SK-N-SH treated with all-trans-retinoic acid at 6 μM for 48 hours (cell line): ENCODE data around the gene COL16A1.

Source experiments
- OSR1 ChIP-seq: fragments of 250-450 bp; sonication (Bioruptor Pico); IDR thresholded peaks from 2 replicates; pipeline ENCODE4 v1.8.0; 2022; ENCODE audit warnings: moderate library complexity, mild to moderate bottlenecking, inconsistent platforms
- SNAI2 ChIP-seq: fragments of 250-450 bp; sonication (Bioruptor Pico); IDR thresholded peaks from 2 replicates; pipeline ENCODE4 v1.5.0; 2020; ENCODE audit warnings: mild to moderate bottlenecking, moderate library complexity
- TF ChIP-seq, protein P1 (sequence below): fragments of 250-450 bp; sonication (Bioruptor Pico); IDR thresholded peaks from 2 replicates; pipeline ENCODE4 v1.5.0; 2020; ENCODE audit warnings: mild to moderate bottlenecking, moderate library complexity

DNA sequence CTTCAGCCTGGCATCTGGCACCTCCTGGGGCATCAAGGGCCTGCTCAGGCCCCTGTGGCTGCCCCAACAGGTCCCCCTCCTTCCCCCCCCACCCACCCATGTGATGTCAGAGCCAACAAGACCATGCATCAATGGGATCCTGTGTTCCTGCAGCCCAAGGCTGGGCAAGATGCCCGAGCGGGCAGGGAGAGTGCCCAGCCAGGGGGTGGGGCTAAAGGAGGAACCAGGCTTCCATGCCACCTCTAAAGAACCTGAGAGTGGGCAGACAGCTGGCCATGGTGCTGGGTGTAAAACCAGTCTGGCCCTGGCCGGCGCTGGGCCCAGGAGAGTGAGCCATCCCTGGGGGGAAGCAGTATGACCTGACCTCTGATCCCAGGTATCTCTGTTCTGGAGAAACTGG, 7.6 kb downstream of the COL16A1 start:
- TF ChIP-seq SNAI2 (CRISPR knock-in tag), result no peak
- TF ChIP-seq, protein P1, sequence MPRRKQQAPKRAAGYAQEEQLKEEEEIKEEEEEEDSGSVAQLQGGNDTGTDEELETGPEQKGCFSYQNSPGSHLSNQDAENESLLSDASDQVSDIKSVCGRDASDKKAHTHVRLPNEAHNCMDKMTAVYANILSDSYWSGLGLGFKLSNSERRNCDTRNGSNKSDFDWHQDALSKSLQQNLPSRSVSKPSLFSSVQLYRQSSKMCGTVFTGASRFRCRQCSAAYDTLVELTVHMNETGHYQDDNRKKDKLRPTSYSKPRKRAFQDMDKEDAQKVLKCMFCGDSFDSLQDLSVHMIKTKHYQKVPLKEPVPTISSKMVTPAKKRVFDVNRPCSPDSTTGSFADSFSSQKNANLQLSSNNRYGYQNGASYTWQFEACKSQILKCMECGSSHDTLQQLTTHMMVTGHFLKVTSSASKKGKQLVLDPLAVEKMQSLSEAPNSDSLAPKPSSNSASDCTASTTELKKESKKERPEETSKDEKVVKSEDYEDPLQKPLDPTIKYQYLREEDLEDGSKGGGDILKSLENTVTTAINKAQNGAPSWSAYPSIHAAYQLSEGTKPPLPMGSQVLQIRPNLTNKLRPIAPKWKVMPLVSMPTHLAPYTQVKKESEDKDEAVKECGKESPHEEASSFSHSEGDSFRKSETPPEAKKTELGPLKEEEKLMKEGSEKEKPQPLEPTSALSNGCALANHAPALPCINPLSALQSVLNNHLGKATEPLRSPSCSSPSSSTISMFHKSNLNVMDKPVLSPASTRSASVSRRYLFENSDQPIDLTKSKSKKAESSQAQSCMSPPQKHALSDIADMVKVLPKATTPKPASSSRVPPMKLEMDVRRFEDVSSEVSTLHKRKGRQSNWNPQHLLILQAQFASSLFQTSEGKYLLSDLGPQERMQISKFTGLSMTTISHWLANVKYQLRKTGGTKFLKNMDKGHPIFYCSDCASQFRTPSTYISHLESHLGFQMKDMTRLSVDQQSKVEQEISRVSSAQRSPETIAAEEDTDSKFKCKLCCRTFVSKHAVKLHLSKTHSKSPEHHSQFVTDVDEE (CRISPR knock-in tag), result no peak
- TF ChIP-seq OSR1 (CRISPR knock-in tag), result no peak
